ENCODE results near the gene WFIKKN1.
A peak's percentile ranks its signal among the peaks of the same experiment; 100 is the strongest.

The WFIKKN1 gene

GRCh38 chr16:593406-593805, 37.4 kb upstream of the WFIKKN1 start:
- Histone ChIP-seq H3K4me3 (ENCODE audit: low read depth, low read length) (no peak overlapping the region), H2BK12ac (ENCODE audit: low read length) (no peak overlapping the region), H3K27me3 (ENCODE audit: insufficient read depth, low read length) (no peaks in the 10 kb centered on the region), H2AK5ac (ENCODE audit: low read length) (no peak overlapping the region), H3K23ac (ENCODE audit: low read length) (no peak overlapping the region), H2BK120ac (ENCODE audit: insufficient read depth, low read length, poor library complexity) (no peak overlapping the region), H3K79me2 (ENCODE audit: control insufficient read depth, insufficient read depth, low read length, poor library complexity) (peaks cover 24% of the 10 kb centered on the region), H3K14ac (ENCODE audit: low read length) (no peak overlapping the region), H2AFZ (ENCODE audit: insufficient read depth, low read length, poor library complexity) (no peak overlapping the region), H3K27ac (ENCODE audit: low read depth, low read length) (peak overlapping the region; percentile 35), H3K18ac (ENCODE audit: low read length) (peak overlapping the region; percentile 45), H3K36me3 (ENCODE audit: control insufficient read depth in 1 of 2, insufficient read depth in 2 of 2, low read length in 2 of 2) (peaks cover 11 to 18% of the 10 kb centered on the region in 2 experiments), H4K8ac (ENCODE audit: low read depth, low read length) (no peak overlapping the region), H3K9me3 (ENCODE audit: insufficient read depth, low read depth, low read length) (peaks cover 3% of the 10 kb centered on the region), H4K12ac (ENCODE audit: low read depth, low read length) (no peak overlapping the region), H3K4ac (ENCODE audit: low read depth, low read length) (no peak overlapping the region), H2BK5ac (ENCODE audit: low read depth, low read length, poor library complexity) (no peak overlapping the region), H3K4me2 (ENCODE audit: low read length) (peak overlapping the region; percentile 29), H4K91ac (ENCODE audit: low read depth, low read length) (no peak overlapping the region), H3K79me1 (ENCODE audit: low read length) (peaks cover 19% of the 10 kb centered on the region), H3K9ac (ENCODE audit: low read length) (no peak overlapping the region), H3K4me1 (ENCODE audit: control insufficient read depth in 1 of 2, insufficient read depth in 2 of 2, low read length in 2 of 2) (peaks cover 28 to 35% of the 10 kb centered on the region in 2 experiments)
- DNase-seq = peak; percentile 86 to 87
- no CpG with 5 or more reads among the region's 9 CpGs for WGBS (ENCODE audit: extremely low coverage, insufficient coverage, insufficient read length)

DNA sequence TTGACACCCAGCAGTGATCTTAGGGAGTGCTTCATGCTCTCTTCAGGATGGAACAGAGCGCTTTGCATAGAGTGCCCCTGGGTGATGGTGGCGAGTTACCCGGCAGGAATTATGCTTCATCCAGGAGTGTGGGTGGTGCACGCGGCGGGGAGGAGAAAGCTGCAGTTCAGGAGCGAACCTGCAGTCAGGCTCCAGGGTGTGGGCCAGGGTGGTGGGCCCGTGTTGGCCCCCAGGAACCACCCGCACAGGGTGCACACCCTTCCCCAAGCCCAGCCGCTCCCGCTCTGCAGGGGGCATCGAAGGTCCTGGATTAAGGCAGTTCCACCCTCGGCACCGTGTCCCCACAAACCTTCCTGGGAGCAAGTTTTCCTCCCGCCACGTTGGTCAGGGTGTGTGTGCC, 37.0 kb upstream of the WFIKKN1 start:
- no peaks in the 10 kb centered on the region for H3K27me3 ChIP-seq (ENCODE audit: insufficient read depth, low read length)
- no peak overlapping the region for H3K4me3 ChIP-seq (ENCODE audit: low read depth, low read length)
- peak overlapping the region; percentile 74 for H3K4ac ChIP-seq (ENCODE audit: low read depth, low read length)
- WGBS (ENCODE audit: extremely low coverage, insufficient coverage, insufficient read length) = no CpG with 5 or more reads among the region's 16 CpGs
- H3K14ac ChIP-seq (ENCODE audit: low read length) = no peak overlapping the region
- H2AK5ac ChIP-seq (ENCODE audit: low read length) = no peak overlapping the region
- H3K79me2 ChIP-seq (ENCODE audit: control insufficient read depth, insufficient read depth, low read length, poor library complexity) = peaks cover 20% of the 10 kb centered on the region
- peak overlapping the region; percentile 37 for H2BK12ac ChIP-seq (ENCODE audit: low read length)
- H3K9ac ChIP-seq (ENCODE audit: low read length) = no peak overlapping the region
- no peak for DNase-seq
- H3K9me3 ChIP-seq (ENCODE audit: insufficient read depth, low read depth, low read length) = peaks cover 3% of the 10 kb centered on the region
- no peak overlapping the region for H4K8ac ChIP-seq (ENCODE audit: low read depth, low read length)
- peaks cover 15% of the 10 kb centered on the region for H3K79me1 ChIP-seq (ENCODE audit: low read length)
- peaks cover 15 to 20% of the 10 kb centered on the region in 2 experiments for H3K36me3 ChIP-seq (ENCODE audit: control insufficient read depth in 1 of 2, insufficient read depth in 2 of 2, low read length in 2 of 2)
- H2BK5ac ChIP-seq (ENCODE audit: low read depth, low read length, poor library complexity) = no peak overlapping the region
- H3K4me1 ChIP-seq (ENCODE audit: control insufficient read depth in 1 of 2, insufficient read depth in 2 of 2, low read length in 2 of 2) = peaks cover 27 to 35% of the 10 kb centered on the region in 2 experiments
- no peak overlapping the region for H3K27ac ChIP-seq (ENCODE audit: low read depth, low read length)
- no peak overlapping the region for H3K23ac ChIP-seq (ENCODE audit: low read length)
- no peak overlapping the region for H3K4me2 ChIP-seq (ENCODE audit: low read length)
- H4K12ac ChIP-seq (ENCODE audit: low read depth, low read length) = no peak overlapping the region
- no peak overlapping the region for H2BK120ac ChIP-seq (ENCODE audit: insufficient read depth, low read length, poor library complexity)
- H3K18ac ChIP-seq (ENCODE audit: low read length) = no peak overlapping the region
- H4K91ac ChIP-seq (ENCODE audit: low read depth, low read length) = peak overlapping the region; percentile 75
- H2AFZ ChIP-seq (ENCODE audit: insufficient read depth, low read length, poor library complexity) = no peak overlapping the region

GRCh38 chr16:595094-595528, 35.7 kb upstream of the WFIKKN1 start:
- H3K79me1 ChIP-seq (ENCODE audit: low read length) = peaks cover 6% of the 10 kb centered on the region
- H4K8ac ChIP-seq (ENCODE audit: low read depth, low read length) = no peak overlapping the region
- no peak overlapping the region for H2BK120ac ChIP-seq (ENCODE audit: insufficient read depth, low read length, poor library complexity)
- no peak overlapping the region for H4K91ac ChIP-seq (ENCODE audit: low read depth, low read length)
- peaks cover 22 to 31% of the 10 kb centered on the region in 2 experiments for H3K36me3 ChIP-seq (ENCODE audit: control insufficient read depth in 1 of 2, insufficient read depth in 2 of 2, low read length in 2 of 2)
- peak overlapping the region; percentile 46 for H3K18ac ChIP-seq (ENCODE audit: low read length)
- peaks cover 11% of the 10 kb centered on the region for H3K9me3 ChIP-seq (ENCODE audit: insufficient read depth, low read depth, low read length)
- H3K23ac ChIP-seq (ENCODE audit: low read length) = no peak overlapping the region
- H3K27ac ChIP-seq (ENCODE audit: low read depth, low read length) = no peak overlapping the region
- no peak overlapping the region for H2AK5ac ChIP-seq (ENCODE audit: low read length)
- H3K4me1 ChIP-seq (ENCODE audit: control insufficient read depth in 1 of 2, insufficient read depth in 2 of 2, low read length in 2 of 2) = peaks cover 27 to 35% of the 10 kb centered on the region in 2 experiments
- H3K4me3 ChIP-seq (ENCODE audit: low read depth, low read length) = no peak overlapping the region
- H2BK12ac ChIP-seq (ENCODE audit: low read length) = no peak overlapping the region
- peak overlapping the region; percentile 12 for H3K4ac ChIP-seq (ENCODE audit: low read depth, low read length)
- H4K12ac ChIP-seq (ENCODE audit: low read depth, low read length) = no peak overlapping the region
- WGBS (ENCODE audit: extremely low coverage, insufficient coverage, insufficient read length) = no CpG with 5 or more reads among the region's 18 CpGs
- no peaks in the 10 kb centered on the region for H3K27me3 ChIP-seq (ENCODE audit: insufficient read depth, low read length)
- H2BK5ac ChIP-seq (ENCODE audit: low read depth, low read length, poor library complexity) = no peak overlapping the region
- H2AFZ ChIP-seq (ENCODE audit: insufficient read depth, low read length, poor library complexity) = no peak overlapping the region
- no peak overlapping the region for H3K9ac ChIP-seq (ENCODE audit: low read length)
- no peak for DNase-seq
- no peak overlapping the region for H3K14ac ChIP-seq (ENCODE audit: low read length)
- peaks cover 13% of the 10 kb centered on the region for H3K79me2 ChIP-seq (ENCODE audit: control insufficient read depth, insufficient read depth, low read length, poor library complexity)
- no peak overlapping the region for H3K4me2 ChIP-seq (ENCODE audit: low read length)

DNA sequence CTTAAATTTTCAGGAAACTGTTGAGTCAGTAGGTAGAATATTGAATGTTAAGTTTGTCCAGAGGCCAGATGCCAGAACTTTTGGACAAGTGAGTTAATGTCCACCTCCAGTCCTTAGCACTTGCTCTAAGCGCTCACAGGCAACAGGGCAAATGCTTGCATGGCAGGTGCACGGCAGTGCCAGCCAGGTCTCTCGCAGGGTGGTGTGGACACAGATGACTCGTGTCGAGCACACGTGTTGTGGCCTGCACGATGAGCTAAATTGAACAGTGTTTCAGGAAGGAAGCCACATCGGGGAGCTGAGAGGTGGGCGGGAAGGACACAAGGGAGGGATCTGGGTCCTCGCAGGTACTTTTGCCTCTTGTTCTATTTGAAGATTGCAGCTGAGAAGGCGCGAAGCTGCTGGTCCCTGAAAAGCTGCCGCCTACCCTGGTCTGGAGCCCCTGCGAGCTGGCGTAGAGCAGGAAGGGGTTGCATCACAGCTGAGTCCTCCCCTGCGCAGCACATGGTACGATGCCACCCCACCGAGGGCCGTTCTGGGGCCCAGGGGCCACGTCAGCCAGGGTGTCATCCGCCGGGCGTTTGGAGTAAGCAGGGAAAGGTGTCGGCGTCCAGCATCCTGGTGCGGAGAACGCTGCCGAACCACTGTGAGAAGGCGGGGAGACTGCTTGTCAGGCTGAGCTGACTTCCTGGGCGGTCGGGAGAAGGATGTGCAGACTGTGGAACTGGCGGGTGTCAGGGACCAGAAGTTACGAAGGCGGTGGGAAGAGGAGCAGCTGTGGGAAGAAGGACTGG, 34.6 kb upstream of the WFIKKN1 start:
- no peak overlapping the region for H3K4me3 ChIP-seq (ENCODE audit: low read depth, low read length)
- no peak overlapping the region for H2AK5ac ChIP-seq (ENCODE audit: low read length)
- H3K79me1 ChIP-seq (ENCODE audit: low read length) = peaks cover 2% of the 10 kb centered on the region
- H3K9me3 ChIP-seq (ENCODE audit: insufficient read depth, low read depth, low read length) = peaks cover 11% of the 10 kb centered on the region
- H2BK120ac ChIP-seq (ENCODE audit: insufficient read depth, low read length, poor library complexity) = no peak overlapping the region
- H3K4me1 ChIP-seq (ENCODE audit: control insufficient read depth in 1 of 2, insufficient read depth in 2 of 2, low read length in 2 of 2) = peaks cover 20 to 27% of the 10 kb centered on the region in 2 experiments
- no peak overlapping the region for H2AFZ ChIP-seq (ENCODE audit: insufficient read depth, low read length, poor library complexity)
- H3K4ac ChIP-seq (ENCODE audit: low read depth, low read length) = no peak overlapping the region
- no peak overlapping the region for H3K27ac ChIP-seq (ENCODE audit: low read depth, low read length)
- no peak overlapping the region for H3K14ac ChIP-seq (ENCODE audit: low read length)
- H3K79me2 ChIP-seq (ENCODE audit: control insufficient read depth, insufficient read depth, low read length, poor library complexity) = peaks cover 3% of the 10 kb centered on the region
- no peak overlapping the region for H4K91ac ChIP-seq (ENCODE audit: low read depth, low read length)
- no peak overlapping the region for H3K18ac ChIP-seq (ENCODE audit: low read length)
- no peaks in the 10 kb centered on the region for H3K27me3 ChIP-seq (ENCODE audit: insufficient read depth, low read length)
- H3K36me3 ChIP-seq (ENCODE audit: control insufficient read depth in 1 of 2, insufficient read depth in 2 of 2, low read length in 2 of 2) = peaks cover 22 to 31% of the 10 kb centered on the region in 2 experiments
- no peak overlapping the region for H2BK5ac ChIP-seq (ENCODE audit: low read depth, low read length, poor library complexity)
- WGBS (ENCODE audit: extremely low coverage, insufficient coverage, insufficient read length) = no CpG with 5 or more reads among the region's 34 CpGs
- H4K12ac ChIP-seq (ENCODE audit: low read depth, low read length) = no peak overlapping the region
- no peak overlapping the region for H4K8ac ChIP-seq (ENCODE audit: low read depth, low read length)
- no peak overlapping the region for H3K9ac ChIP-seq (ENCODE audit: low read length)
- no peak for DNase-seq
- no peak overlapping the region for H3K23ac ChIP-seq (ENCODE audit: low read length)
- no peak overlapping the region for H2BK12ac ChIP-seq (ENCODE audit: low read length)
- no peak overlapping the region for H3K4me2 ChIP-seq (ENCODE audit: low read length)
